Upper lobe of left lung (tissue), 4 donors: ENCODE results near the gene CCDC3.

Experiments used
- EP300 ChIP-seq, 4 donors: sonication (generic); formaldehyde crosslinking; IDR thresholded peaks; one replicate each; pipeline ENCODE4 v1.5.1; 2017; ENCODE audit warnings: antibody characterized with exemption in 4 of 4, control low read depth in 2 of 4
- POLR2A ChIP-seq, 4 donors: fragments of 450-650 bp; IDR thresholded peaks; one replicate each; pipeline ENCODE4 v1.5.1; 2016 to 2017; ENCODE audit warnings: antibody characterized with exemption in 4 of 4, mild to moderate bottlenecking in 2 of 4
- POLR2AphosphoS5 ChIP-seq, 2 donors: sonication (generic); formaldehyde crosslinking; IDR thresholded peaks; one replicate each; pipeline ENCODE4 v1.5.1; 2017; ENCODE audit warnings: antibody characterized with exemption in 2 of 2
- TF ChIP-seq, protein P1 (sequence below), 6 experiments: fragments of 450-650 bp in 4 of 6; fragments of 200-600 bp in 2 of 6; sonication (generic) in 2 of 6; IDR thresholded peaks; one replicate each; pipeline ENCODE4 v1.5.1; 2016 to 2019; ENCODE audit warnings: antibody characterized with exemption in 6 of 6

DNA sequence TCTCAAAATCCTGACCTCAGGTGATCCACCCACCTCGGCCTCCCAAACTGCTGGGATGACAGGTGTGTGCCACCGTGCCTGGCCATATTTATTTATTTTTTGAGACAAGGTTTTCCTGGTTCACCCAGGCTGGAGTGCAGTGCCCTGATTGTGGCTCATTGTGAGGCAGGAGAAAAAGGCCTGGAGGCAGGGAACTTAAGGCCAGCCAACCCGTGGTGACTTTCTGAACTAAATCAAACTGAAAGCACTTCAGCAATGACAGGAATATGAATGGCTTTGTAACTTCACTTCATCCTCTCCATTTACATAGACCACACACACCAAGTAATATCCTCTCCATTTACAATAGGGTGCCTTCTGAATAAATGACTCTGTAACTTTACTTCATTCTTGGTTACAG, 124.4 kb downstream of the CCDC3 start:
- TF ChIP-seq, protein P1, sequence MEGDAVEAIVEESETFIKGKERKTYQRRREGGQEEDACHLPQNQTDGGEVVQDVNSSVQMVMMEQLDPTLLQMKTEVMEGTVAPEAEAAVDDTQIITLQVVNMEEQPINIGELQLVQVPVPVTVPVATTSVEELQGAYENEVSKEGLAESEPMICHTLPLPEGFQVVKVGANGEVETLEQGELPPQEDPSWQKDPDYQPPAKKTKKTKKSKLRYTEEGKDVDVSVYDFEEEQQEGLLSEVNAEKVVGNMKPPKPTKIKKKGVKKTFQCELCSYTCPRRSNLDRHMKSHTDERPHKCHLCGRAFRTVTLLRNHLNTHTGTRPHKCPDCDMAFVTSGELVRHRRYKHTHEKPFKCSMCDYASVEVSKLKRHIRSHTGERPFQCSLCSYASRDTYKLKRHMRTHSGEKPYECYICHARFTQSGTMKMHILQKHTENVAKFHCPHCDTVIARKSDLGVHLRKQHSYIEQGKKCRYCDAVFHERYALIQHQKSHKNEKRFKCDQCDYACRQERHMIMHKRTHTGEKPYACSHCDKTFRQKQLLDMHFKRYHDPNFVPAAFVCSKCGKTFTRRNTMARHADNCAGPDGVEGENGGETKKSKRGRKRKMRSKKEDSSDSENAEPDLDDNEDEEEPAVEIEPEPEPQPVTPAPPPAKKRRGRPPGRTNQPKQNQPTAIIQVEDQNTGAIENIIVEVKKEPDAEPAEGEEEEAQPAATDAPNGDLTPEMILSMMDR (IDR thresholded peaks at IDR 0.05), result no peak
- TF ChIP-seq POLR2A (IDR thresholded peaks at IDR 0.05), result no peak
- TF ChIP-seq EP300 (IDR thresholded peaks at IDR 0.05), result no peak
- no peak for TF ChIP-seq POLR2AphosphoS5 (IDR thresholded peaks at IDR 0.05)
